Liver (tissue), 9 donors: Measurements from ENCODE around the gene HDDC2. TPM values are rescaled to one million over a fixed set of nuclear protein-coding genes. Genes with fewer than 3 reads are reported as not detected.

ENCODE experiments used
- DNase-seq: peaks from one replicate; pipeline ENCODE4 v3.0.0-alpha.2; 2017; ENCODE audit warnings: low spot score
- H3K27ac ChIP-seq, 2 donors: one replicate each; pipeline ENCODE4 v1.7.0; 2013; ENCODE audit warnings: inconsistent platforms in 2 of 2, low read length in 2 of 2, control low read depth in 1 of 2, low read depth in 1 of 2, mild to moderate bottlenecking in 1 of 2
- H3K27me3 ChIP-seq, 4 donors: one replicate each; pipeline versions ENCODE4 v1.6.1 to v1.7.0; 2013; ENCODE audit warnings: low read length in 3 of 4, inconsistent platforms in 1 of 4, mild to moderate bottlenecking in 1 of 4, moderate library complexity in 1 of 4; ENCODE audit not compliant: control insufficient read depth in 4 of 4, insufficient read depth in 4 of 4
- H3K36me3 ChIP-seq, 4 donors: one replicate each; pipeline versions ENCODE4 v1.6.1 to v1.7.0; 2013; ENCODE audit warnings: low read length in 3 of 4, mild to moderate bottlenecking in 3 of 4, low read depth in 1 of 4, moderate library complexity in 1 of 4; ENCODE audit not compliant: control insufficient read depth in 4 of 4, insufficient read depth in 3 of 4
- H3K4me1 ChIP-seq, 4 donors: one replicate each; pipeline versions ENCODE4 v1.6.1 to v1.7.0; 2013; ENCODE audit warnings: low read length in 3 of 4, mild to moderate bottlenecking in 3 of 4, moderate library complexity in 1 of 4; ENCODE audit not compliant: control insufficient read depth in 4 of 4, insufficient read depth in 4 of 4
- H3K4me3 ChIP-seq, 3 donors: one replicate each; pipeline versions ENCODE4 v1.6.1 to v1.7.0; 2013; ENCODE audit warnings: low read length in 3 of 3, control low read depth in 1 of 3, low read depth in 1 of 3, mild to moderate bottlenecking in 1 of 3
- H3K9ac ChIP-seq, 2 donors: one replicate each; pipeline ENCODE4 v1.7.0; 2013; ENCODE audit warnings: low read length in 2 of 2, mild to moderate bottlenecking in 2 of 2, moderate library complexity in 2 of 2, control low read depth in 1 of 2, low read depth in 1 of 2
- H3K9me3 ChIP-seq, 4 donors: one replicate each; pipeline versions ENCODE4 v1.6.1 to v1.7.0; 2013; ENCODE audit warnings: low read length in 3 of 4; ENCODE audit not compliant: control insufficient read depth in 4 of 4
- EGR1 ChIP-seq, 2 donors: IDR thresholded peaks; 2 replicates each; pipeline ENCODE4 v1.6.1; 2016 to 2018; ENCODE audit warnings: antibody characterized with exemption in 2 of 2, low read depth in 2 of 2
- FOXA1 ChIP-seq: IDR thresholded peaks from 2 replicates; pipeline ENCODE4 v1.6.1; 2016; ENCODE audit warnings: antibody characterized with exemption
- FOXA2 ChIP-seq: IDR thresholded peaks from 2 replicates; pipeline ENCODE4 v1.6.1; 2016; ENCODE audit warnings: antibody characterized with exemption
- GABPA ChIP-seq, 2 donors: IDR thresholded peaks in 1 of 2; conservative IDR thresholded peaks in 1 of 2; 2 replicates each; pipeline ENCODE4 v1.6.1; 2016; ENCODE audit warnings: antibody characterized with exemption in 2 of 2, mild to moderate bottlenecking in 1 of 2, moderate library complexity in 1 of 2
- HNF4A ChIP-seq, 2 donors: conservative IDR thresholded peaks; 2 replicates each; pipeline ENCODE4 v1.6.1; 2016; ENCODE audit warnings: antibody characterized with exemption in 2 of 2, mild to moderate bottlenecking in 2 of 2
- HNF4G ChIP-seq: IDR thresholded peaks from 2 replicates; pipeline ENCODE4 v1.6.1; 2016; ENCODE audit warnings: antibody characterized with exemption
- JUND ChIP-seq, 2 donors: IDR thresholded peaks; 2 replicates each; pipeline ENCODE4 v1.6.1; 2016; ENCODE audit warnings: antibody characterized with exemption in 2 of 2
- NR2F2 ChIP-seq: IDR thresholded peaks from 2 replicates; pipeline ENCODE4 v1.6.1; 2016; ENCODE audit warnings: antibody characterized with exemption
- RAD21 ChIP-seq, 2 donors: IDR thresholded peaks; 2 replicates each; pipeline ENCODE4 v1.6.1; 2016; ENCODE audit warnings: antibody characterized with exemption in 2 of 2, mild to moderate bottlenecking in 2 of 2
- RXRA ChIP-seq, 2 donors: IDR thresholded peaks; 2 replicates each; pipeline ENCODE4 v1.6.1; 2017 to 2018; ENCODE audit warnings: antibody characterized with exemption in 2 of 2, mild to moderate bottlenecking in 1 of 2
- SP1 ChIP-seq: IDR thresholded peaks from 2 replicates; pipeline ENCODE4 v1.6.1; 2018; ENCODE audit warnings: antibody characterized with exemption, mild to moderate bottlenecking
- TAF1 ChIP-seq: conservative IDR thresholded peaks from 2 replicates; pipeline ENCODE4 v1.6.1; 2016; ENCODE audit warnings: antibody characterized with exemption, mild to moderate bottlenecking
- YY1 ChIP-seq: IDR thresholded peaks from 2 replicates; pipeline ENCODE4 v1.6.1; 2016; ENCODE audit warnings: antibody characterized with exemption, mild to moderate bottlenecking
- WGBS: extraction: QIAGEN DNeasy Blood & Tissue Kit; methylation state at CpG from one replicate; pipeline ENCODE4 v1.1.7; 2013; 5-methylcytosine and 5-hydroxymethylcytosine counted together
- polyA plus RNA-seq, 2 donors: library from polyadenylated mRNA; stranded (reverse) in 1 of 2; unstranded in 1 of 2; fragments of 200-250 nt in 1 of 2; fragments of >200 nt in 1 of 2; fragmentation: Nextera tagmentation in 1 of 2; extraction: Ambion mirVana in 1 of 2; gene quantifications; one replicate each; pipeline versions ENCODE4 v1.2.1 to v1.2.3, GENCODE V29; 2013 to 2015
- total RNA-seq, 2 donors: library from RNA; depleted of rRNA; stranded (reverse); fragments of >200 nt; gene quantifications; one replicate each; pipeline ENCODE4 v1.2.3, GENCODE V29; 2014
- TF ChIP-seq, protein P1 (sequence below): IDR thresholded peaks from 2 replicates; pipeline ENCODE4 v1.6.1; 2016; ENCODE audit warnings: antibody characterized with exemption, mild to moderate bottlenecking
- TF ChIP-seq, protein P2 (sequence below): IDR thresholded peaks from 2 replicates; pipeline ENCODE4 v1.6.1; 2016; ENCODE audit warnings: antibody characterized with exemption
- TF ChIP-seq, protein P3 (sequence below): fragments of 150-350 bp; IDR thresholded peaks from 2 replicates; pipeline ENCODE4 v1.5.1; 2017; ENCODE audit warnings: improper control_type of control experiment, low read depth, low read length; ENCODE audit not compliant: missing input control
- TF ChIP-seq, protein P4 (sequence below): IDR thresholded peaks from 2 replicates; pipeline ENCODE4 v1.6.1; 2016; ENCODE audit warnings: antibody characterized with exemption
- TF ChIP-seq, protein P5 (sequence below): IDR thresholded peaks from 2 replicates; pipeline ENCODE4 v1.6.1; 2016; ENCODE audit warnings: antibody characterized with exemption
- donor health status: healthy.
- donor health status: healthy.
- donor health status: healthy.
- donor health status: healthy.
- donor health status: healthy.

HDDC2 gene, protein sequence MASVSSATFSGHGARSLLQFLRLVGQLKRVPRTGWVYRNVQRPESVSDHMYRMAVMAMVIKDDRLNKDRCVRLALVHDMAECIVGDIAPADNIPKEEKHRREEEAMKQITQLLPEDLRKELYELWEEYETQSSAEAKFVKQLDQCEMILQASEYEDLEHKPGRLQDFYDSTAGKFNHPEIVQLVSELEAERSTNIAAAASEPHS
- 10 to 100 TPM in 1 of 2 donors, 1 to 10 TPM in 1; 8.8 to 21.0 TPM for total RNA-seq
- 10 to 100 TPM in 1 of 2 donors, 1 to 10 TPM in 1; 9.6 to 14.0 TPM for polyA plus RNA-seq

DNA sequence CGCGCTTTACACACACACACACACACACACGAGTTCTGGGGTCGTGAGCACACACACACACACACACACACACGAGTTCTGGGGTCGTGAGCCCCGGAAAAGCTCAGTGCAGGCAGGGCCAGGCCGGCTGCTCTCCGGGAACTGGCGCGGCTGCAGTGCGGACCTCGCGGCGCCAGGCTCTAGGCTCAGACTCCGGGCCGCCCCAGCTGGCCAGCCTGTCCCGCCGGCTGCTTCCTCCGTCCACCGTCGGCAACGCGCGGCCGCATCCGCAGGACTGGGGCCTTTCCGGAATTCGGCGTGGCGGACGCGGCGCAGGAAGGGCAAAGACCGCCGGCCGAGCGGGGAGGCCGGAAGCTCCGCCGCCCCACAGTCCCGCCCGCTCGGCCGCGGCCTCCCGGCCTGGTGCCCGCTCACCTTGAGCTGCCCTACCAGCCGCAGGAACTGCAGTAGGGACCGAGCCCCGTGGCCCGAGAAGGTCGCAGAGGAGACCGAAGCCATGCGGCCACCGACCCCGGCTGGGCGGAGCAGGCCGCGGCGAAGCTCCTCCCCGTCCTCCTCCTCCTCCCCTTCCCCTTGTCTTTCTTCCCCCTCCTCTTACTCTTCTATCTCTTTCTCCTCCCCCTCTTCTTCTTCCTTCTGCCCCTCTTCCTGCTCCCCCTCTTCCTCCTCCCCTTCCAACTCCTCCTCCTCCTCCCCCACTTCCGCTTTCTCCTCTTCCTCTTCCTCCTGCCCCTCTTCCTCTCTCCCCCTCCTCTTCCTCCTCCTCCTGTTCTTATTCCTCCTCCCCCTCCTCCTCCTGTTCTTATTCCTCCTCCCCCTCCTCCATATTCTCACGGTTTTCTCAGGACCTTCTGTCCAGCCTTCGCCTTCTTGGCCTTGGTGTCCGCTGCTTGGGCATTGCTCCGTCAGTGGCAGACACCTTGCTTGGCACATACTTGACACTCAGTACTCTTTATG lies at the start of gene HDDC2:
HDDC2 (minus strand) TSS at position 533 of the 957 bp plus-strand sequence; CDS start at position 498, 35 bp downstream.
- peaks cover 0 to 9% (median 6%) of the 10 kb centered on the region in 4 donors for H3K4me1 ChIP-seq
- DNase-seq = peak; percentile 71
- peak within 1 kb of the TSS; percentile 33 to 88 for H3K9ac ChIP-seq
- TF ChIP-seq HNF4A (conservative IDR thresholded peaks at IDR 0.05) = peak in 1 of 2 donors; percentile 49
- no peak for TF ChIP-seq NR2F2
- TF ChIP-seq JUND (IDR thresholded peaks at IDR 0.05) = no peak
- TF ChIP-seq TAF1 = no peak
- TF ChIP-seq, protein P1, sequence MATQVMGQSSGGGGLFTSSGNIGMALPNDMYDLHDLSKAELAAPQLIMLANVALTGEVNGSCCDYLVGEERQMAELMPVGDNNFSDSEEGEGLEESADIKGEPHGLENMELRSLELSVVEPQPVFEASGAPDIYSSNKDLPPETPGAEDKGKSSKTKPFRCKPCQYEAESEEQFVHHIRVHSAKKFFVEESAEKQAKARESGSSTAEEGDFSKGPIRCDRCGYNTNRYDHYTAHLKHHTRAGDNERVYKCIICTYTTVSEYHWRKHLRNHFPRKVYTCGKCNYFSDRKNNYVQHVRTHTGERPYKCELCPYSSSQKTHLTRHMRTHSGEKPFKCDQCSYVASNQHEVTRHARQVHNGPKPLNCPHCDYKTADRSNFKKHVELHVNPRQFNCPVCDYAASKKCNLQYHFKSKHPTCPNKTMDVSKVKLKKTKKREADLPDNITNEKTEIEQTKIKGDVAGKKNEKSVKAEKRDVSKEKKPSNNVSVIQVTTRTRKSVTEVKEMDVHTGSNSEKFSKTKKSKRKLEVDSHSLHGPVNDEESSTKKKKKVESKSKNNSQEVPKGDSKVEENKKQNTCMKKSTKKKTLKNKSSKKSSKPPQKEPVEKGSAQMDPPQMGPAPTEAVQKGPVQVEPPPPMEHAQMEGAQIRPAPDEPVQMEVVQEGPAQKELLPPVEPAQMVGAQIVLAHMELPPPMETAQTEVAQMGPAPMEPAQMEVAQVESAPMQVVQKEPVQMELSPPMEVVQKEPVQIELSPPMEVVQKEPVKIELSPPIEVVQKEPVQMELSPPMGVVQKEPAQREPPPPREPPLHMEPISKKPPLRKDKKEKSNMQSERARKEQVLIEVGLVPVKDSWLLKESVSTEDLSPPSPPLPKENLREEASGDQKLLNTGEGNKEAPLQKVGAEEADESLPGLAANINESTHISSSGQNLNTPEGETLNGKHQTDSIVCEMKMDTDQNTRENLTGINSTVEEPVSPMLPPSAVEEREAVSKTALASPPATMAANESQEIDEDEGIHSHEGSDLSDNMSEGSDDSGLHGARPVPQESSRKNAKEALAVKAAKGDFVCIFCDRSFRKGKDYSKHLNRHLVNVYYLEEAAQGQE = peak; percentile 8
- no peak for TF ChIP-seq FOXA2
- TF ChIP-seq RXRA (IDR thresholded peaks at IDR 0.05) = peak; percentile 82 to 90
- TF ChIP-seq, protein P2, sequence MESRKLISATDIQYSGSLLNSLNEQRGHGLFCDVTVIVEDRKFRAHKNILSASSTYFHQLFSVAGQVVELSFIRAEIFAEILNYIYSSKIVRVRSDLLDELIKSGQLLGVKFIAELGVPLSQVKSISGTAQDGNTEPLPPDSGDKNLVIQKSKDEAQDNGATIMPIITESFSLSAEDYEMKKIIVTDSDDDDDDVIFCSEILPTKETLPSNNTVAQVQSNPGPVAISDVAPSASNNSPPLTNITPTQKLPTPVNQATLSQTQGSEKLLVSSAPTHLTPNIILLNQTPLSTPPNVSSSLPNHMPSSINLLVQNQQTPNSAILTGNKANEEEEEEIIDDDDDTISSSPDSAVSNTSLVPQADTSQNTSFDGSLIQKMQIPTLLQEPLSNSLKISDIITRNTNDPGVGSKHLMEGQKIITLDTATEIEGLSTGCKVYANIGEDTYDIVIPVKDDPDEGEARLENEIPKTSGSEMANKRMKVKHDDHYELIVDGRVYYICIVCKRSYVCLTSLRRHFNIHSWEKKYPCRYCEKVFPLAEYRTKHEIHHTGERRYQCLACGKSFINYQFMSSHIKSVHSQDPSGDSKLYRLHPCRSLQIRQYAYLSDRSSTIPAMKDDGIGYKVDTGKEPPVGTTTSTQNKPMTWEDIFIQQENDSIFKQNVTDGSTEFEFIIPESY = no peak
- TF ChIP-seq FOXA1 = no peak
- TF ChIP-seq SP1 = peak; percentile 49
- TF ChIP-seq EGR1 (IDR thresholded peaks at IDR 0.05; ENCODE audit: low read depth in 2 of 2) = peak in 1 of 2 donors; percentile 35
- peak in 1 of 2 donors; percentile 63 for TF ChIP-seq GABPA (IDR thresholded peaks at IDR 0.05 in 1 of 2, conservative IDR thresholded peaks at IDR 0.05 in 1 of 2)
- peak in 1 of 2 donors; percentile 38 for TF ChIP-seq RAD21 (IDR thresholded peaks at IDR 0.05)
- TF ChIP-seq HNF4G = no peak
- TF ChIP-seq, protein P3, sequence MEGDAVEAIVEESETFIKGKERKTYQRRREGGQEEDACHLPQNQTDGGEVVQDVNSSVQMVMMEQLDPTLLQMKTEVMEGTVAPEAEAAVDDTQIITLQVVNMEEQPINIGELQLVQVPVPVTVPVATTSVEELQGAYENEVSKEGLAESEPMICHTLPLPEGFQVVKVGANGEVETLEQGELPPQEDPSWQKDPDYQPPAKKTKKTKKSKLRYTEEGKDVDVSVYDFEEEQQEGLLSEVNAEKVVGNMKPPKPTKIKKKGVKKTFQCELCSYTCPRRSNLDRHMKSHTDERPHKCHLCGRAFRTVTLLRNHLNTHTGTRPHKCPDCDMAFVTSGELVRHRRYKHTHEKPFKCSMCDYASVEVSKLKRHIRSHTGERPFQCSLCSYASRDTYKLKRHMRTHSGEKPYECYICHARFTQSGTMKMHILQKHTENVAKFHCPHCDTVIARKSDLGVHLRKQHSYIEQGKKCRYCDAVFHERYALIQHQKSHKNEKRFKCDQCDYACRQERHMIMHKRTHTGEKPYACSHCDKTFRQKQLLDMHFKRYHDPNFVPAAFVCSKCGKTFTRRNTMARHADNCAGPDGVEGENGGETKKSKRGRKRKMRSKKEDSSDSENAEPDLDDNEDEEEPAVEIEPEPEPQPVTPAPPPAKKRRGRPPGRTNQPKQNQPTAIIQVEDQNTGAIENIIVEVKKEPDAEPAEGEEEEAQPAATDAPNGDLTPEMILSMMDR = no peak
- TF ChIP-seq, protein P4, sequence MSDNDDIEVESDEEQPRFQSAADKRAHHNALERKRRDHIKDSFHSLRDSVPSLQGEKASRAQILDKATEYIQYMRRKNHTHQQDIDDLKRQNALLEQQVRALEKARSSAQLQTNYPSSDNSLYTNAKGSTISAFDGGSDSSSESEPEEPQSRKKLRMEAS = peak; percentile 22
- TF ChIP-seq, protein P5, sequence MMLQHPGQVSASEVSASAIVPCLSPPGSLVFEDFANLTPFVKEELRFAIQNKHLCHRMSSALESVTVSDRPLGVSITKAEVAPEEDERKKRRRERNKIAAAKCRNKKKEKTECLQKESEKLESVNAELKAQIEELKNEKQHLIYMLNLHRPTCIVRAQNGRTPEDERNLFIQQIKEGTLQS = no peak
- TF ChIP-seq YY1 = peak; percentile 11
- H3K36me3 ChIP-seq = peaks cover 0 to 10% (median 5%) of the 10 kb centered on the region in 4 donors
- peak within 1 kb of the TSS; percentile 82 to 89 for H3K27ac ChIP-seq
- H3K9me3 ChIP-seq = no peaks in the 10 kb centered on the region
- no peaks in the 10 kb centered on the region for H3K27me3 ChIP-seq
- WGBS = 6% methylated on average over 67 of the region's 67 CpGs
- H3K4me3 ChIP-seq = peak within 1 kb of the TSS; percentile 59 to 86 (median 78)
